Neural cell (in vitro differentiated cells): ENCODE results near the gene ANO3.

ENCODE experiments used
- CTCF ChIP-seq: fragments of 450-650 bp; IDR thresholded peaks from 2 replicates; pipeline ENCODE4 v1.5.1; 2014; ENCODE audit warnings: antibody characterized with exemption, mild to moderate bottlenecking, moderate library complexity; ENCODE audit not compliant: poor library complexity, severe bottlenecking
- EZH2 ChIP-seq: fragments of 200-600, 300-800 bp; shearing (Covaris generic), sonication (generic); IDR thresholded peaks from 2 replicates; pipeline ENCODE4 v1.6.1; 2014; ENCODE audit warnings: antibody characterized with exemption, low read length, borderline replicate concordance, mild to moderate bottlenecking; ENCODE audit not compliant: insufficient read depth, poor library complexity, severe bottlenecking
- POLR2AphosphoS5 ChIP-seq: IDR thresholded peaks from 2 replicates; pipeline ENCODE4 v1.6.1; 2012
- REST ChIP-seq: IDR thresholded peaks from 2 replicates; pipeline ENCODE4 v1.6.1; 2012; ENCODE audit warnings: borderline replicate concordance

GRCh38 chr11:26632691-26633159 lies 300.8 kb downstream of the ANO3 start:
- TF ChIP-seq CTCF (no peak), EZH2 (no peak), REST (no peak), POLR2AphosphoS5 (no peak)
